GM23338 (cell line): Measurements from ENCODE around the gene GDPD5. TPM values are rescaled to one million over a fixed set of nuclear protein-coding genes. Genes with fewer than 3 reads are reported as not detected.

Experiments used
- ATAC-seq: fragments of 200-7000 bp; cut with Tn5 transposase; 3 replicates; pipeline ENCODE4 v1.9.1; 2020
- DNase-seq: peaks from one replicate; pipeline ENCODE4 v3.0.0-alpha.2; 2015; ENCODE audit warnings: low spot score
- H2AFZ ChIP-seq: fragments of 200-600 bp; sonication (generic); 2 replicates; pipeline ENCODE4 v1.8.0; 2016; ENCODE audit warnings: antibody characterized with exemption, mild to moderate bottlenecking, moderate library complexity
- H3F3A ChIP-seq: fragments of 200-600 bp; sonication (generic); replicated peaks from 2 replicates; pipeline ENCODE4 v1.8.0; 2017; ENCODE audit warnings: antibody characterized with exemption, mixed run types, low read depth
- H3K27ac ChIP-seq: fragments of 200-600 bp; sonication (generic); 2 replicates; pipeline ENCODE4 v1.6.1; 2016; ENCODE audit warnings: low read depth
- H3K27me3 ChIP-seq: fragments of 200-600 bp; sonication (generic); 2 replicates; pipeline ENCODE4 v1.8.0; 2016; ENCODE audit warnings: mild to moderate bottlenecking, mixed run types, moderate library complexity; ENCODE audit not compliant: insufficient read depth
- H3K36me3 ChIP-seq: fragments of 200-600 bp; sonication (generic); 2 replicates; pipeline ENCODE4 v1.8.0; 2016; ENCODE audit warnings: mild to moderate bottlenecking; ENCODE audit not compliant: insufficient read depth
- H3K4me1 ChIP-seq: fragments of 200-600 bp; sonication (generic); 2 replicates; pipeline ENCODE4 v1.8.0; 2016; ENCODE audit warnings: mild to moderate bottlenecking, moderate library complexity; ENCODE audit not compliant: insufficient read depth
- H3K4me2 ChIP-seq: fragments of 200-600 bp; sonication (generic); 2 replicates; pipeline ENCODE4 v1.7.1; 2017; ENCODE audit warnings: mixed run types
- H3K4me3 ChIP-seq: fragments of 200-600 bp; sonication (generic); 2 replicates; pipeline ENCODE4 v1.6.1; 2016; ENCODE audit warnings: mixed run types
- H3K79me2 ChIP-seq: fragments of 200-600 bp; sonication (generic); replicated peaks from 2 replicates; pipeline ENCODE4 v1.8.0; 2017; ENCODE audit warnings: mild to moderate bottlenecking; ENCODE audit not compliant: insufficient read depth
- H3K9me2 ChIP-seq: fragments of 200-600 bp; sonication (generic); 2 replicates; pipeline ENCODE4 v1.8.0; 2017; ENCODE audit not compliant: insufficient read depth
- H4K20me1 ChIP-seq: fragments of 200-600 bp; sonication (generic); replicated peaks from 2 replicates; pipeline ENCODE4 v1.8.0; 2017; ENCODE audit warnings: mild to moderate bottlenecking; ENCODE audit not compliant: insufficient read depth
- H3K27ac Mint-ChIP-seq: 2 replicates; pipeline ENCODE4 v1.8.0; 2020; ENCODE audit warnings: inconsistent platforms, mild to moderate bottlenecking, moderate library complexity, mixed read lengths
- H3K27me3 Mint-ChIP-seq: 3 replicates; pipeline ENCODE4 v1.8.0; 2022; ENCODE audit warnings: low read depth, mild to moderate bottlenecking, moderate library complexity, mixed read lengths, inconsistent platforms; ENCODE audit not compliant: insufficient read depth, poor library complexity
- H3K36me3 Mint-ChIP-seq: 3 replicates; pipeline ENCODE4 v1.8.0; 2021; ENCODE audit warnings: low read depth, mild to moderate bottlenecking, inconsistent platforms, moderate library complexity, mixed read lengths
- H3K4me1 Mint-ChIP-seq: 3 replicates; pipeline ENCODE4 v1.8.0; 2020; ENCODE audit warnings: mild to moderate bottlenecking, inconsistent platforms, mixed read lengths
- H3K4me3 Mint-ChIP-seq: 3 replicates; pipeline ENCODE4 v1.8.0; 2021; ENCODE audit warnings: moderate library complexity, mild to moderate bottlenecking, inconsistent platforms, mixed read lengths
- H3K9me3 Mint-ChIP-seq: 3 replicates; pipeline ENCODE4 v1.8.0; 2020; ENCODE audit warnings: moderate library complexity, mild to moderate bottlenecking, inconsistent platforms, mixed read lengths
- CREB1 ChIP-seq: fragments of 250-450 bp; sonication (Bioruptor Pico); IDR thresholded peaks from 2 replicates; pipeline ENCODE4 v1.5.0; 2020; ENCODE audit warnings: low read depth, mild to moderate bottlenecking, moderate library complexity
- ETS1 ChIP-seq: IDR thresholded peaks from 2 replicates; pipeline ENCODE4 v1.6.1; 2016; ENCODE audit warnings: antibody characterized with exemption
- EZH2 ChIP-seq: fragments of 200-600 bp; sonication (generic); IDR thresholded peaks from one replicate; pipeline ENCODE4 v1.8.0; 2017; ENCODE audit warnings: antibody characterized with exemption, mild to moderate bottlenecking, low read depth; ENCODE audit not compliant: unreplicated experiment
- POLR2AphosphoS5 ChIP-seq: IDR thresholded peaks from 2 replicates; pipeline ENCODE4 v1.6.1; 2016; ENCODE audit warnings: antibody characterized with exemption, low read depth
- REST ChIP-seq: IDR thresholded peaks from one replicate; pipeline ENCODE4 v1.6.1; 2018; ENCODE audit warnings: antibody characterized with exemption; ENCODE audit not compliant: unreplicated experiment
- STAT1 ChIP-seq: IDR thresholded peaks from one replicate; pipeline ENCODE4 v1.6.1; 2016; ENCODE audit warnings: antibody characterized with exemption; ENCODE audit not compliant: unreplicated experiment
- ZNF114 ChIP-seq: fragments of 250-450 bp; sonication (Bioruptor Pico); IDR thresholded peaks from 2 replicates; pipeline ENCODE4 v1.5.0; 2020; ENCODE audit warnings: mild to moderate bottlenecking, moderate library complexity
- ZNF331 ChIP-seq: fragments of 250-450 bp; sonication (Bioruptor Pico); IDR thresholded peaks from 2 replicates; pipeline ENCODE4 v1.5.0; 2020; ENCODE audit warnings: low read depth, mild to moderate bottlenecking, moderate library complexity
- ZNF462 ChIP-seq: fragments of 250-450 bp; sonication (Bioruptor Pico); IDR thresholded peaks from 2 replicates; pipeline ENCODE4 v1.5.0; 2020; ENCODE audit warnings: mild to moderate bottlenecking, moderate library complexity
- polyA plus RNA-seq: library from polyadenylated mRNA; unstranded; fragments of >200 nt; fragmentation: Nextera tagmentation; extraction: Ambion mirVana; gene quantifications from 2 replicates; pipeline ENCODE4 v1.2.1, GENCODE V29; 2016
- total RNA-seq: library from RNA; depleted of rRNA; stranded (reverse); fragments of >200 nt; shearing (Covaris generic); gene quantifications from 2 replicates; pipeline ENCODE4 v1.2.3, GENCODE V29; 2014
- TF ChIP-seq, protein P1 (sequence below), 2 experiments: fragments of 200-600 bp in 1 of 2; sonication (generic) in 1 of 2; conservative IDR thresholded peaks; 2 replicates each; pipeline versions ENCODE4 v1.5.1 to v1.6.1; 2016 to 2017; ENCODE audit warnings: antibody characterized with exemption in 2 of 2, low read depth in 2 of 2, mild to moderate bottlenecking in 2 of 2, moderate library complexity in 1 of 2

The GDPD5 gene
- total and polyA plus RNA-seq, 2 experiments from 2014 or later = 1.6 to 4.9 TPM

DNA sequence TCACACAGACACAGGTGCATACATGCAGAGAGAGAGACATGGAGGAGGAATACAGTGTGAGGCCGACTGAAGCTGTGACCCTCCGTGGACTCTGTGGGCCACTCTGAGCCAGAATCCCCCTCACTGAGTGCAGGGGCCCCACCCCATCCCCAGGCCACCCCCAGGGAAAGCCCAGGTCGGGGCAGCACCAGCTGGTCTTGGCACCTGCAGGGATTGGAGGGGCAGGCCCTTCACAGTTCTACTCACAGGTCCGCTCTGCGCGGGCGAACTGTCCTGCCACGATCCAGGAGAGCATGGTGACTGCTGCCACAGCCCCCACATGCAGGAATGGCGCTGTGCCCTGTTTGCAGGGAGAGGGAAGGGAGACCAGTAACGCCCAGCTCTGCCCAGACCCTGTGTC, 76.5 kb downstream of the GDPD5 start:
- peaks cover 17% of the 10 kb centered on the region for H3K27me3 Mint-ChIP-seq

More for the DNA sequence above, 76.5 kb downstream of the GDPD5 start:
- Histone ChIP-seq H3F3A (no peaks in the 10 kb centered on the region), H3K4me1 (no peaks in the 10 kb centered on the region; the same call in 1 of the 2 replicates), H3K9me2 (no peaks in the 10 kb centered on the region), H3K79me2 (no peaks in the 10 kb centered on the region), H2AFZ (no peak overlapping the region), H3K36me3 (no peaks in the 10 kb centered on the region), H3K4me3 (no peak overlapping the region), H3K4me2 (no peak overlapping the region), H3K27me3 (peaks cover 6% of the 10 kb centered on the region), H3K27ac (no peak overlapping the region), H4K20me1 (no peaks in the 10 kb centered on the region)
- Mint-ChIP-seq H3K9me3 (no peaks in the 10 kb centered on the region), H3K4me3 (no peak overlapping the region), H3K27ac (no peak overlapping the region), H3K4me1 (peaks cover 4% of the 10 kb centered on the region; the same call in 2 of the 3 replicates), H3K36me3 (no peaks in the 10 kb centered on the region)
- no peak for ATAC-seq
- TF ChIP-seq ETS1 (no peak), CREB1 (CRISPR knock-in tag) (no peak), STAT1 (no peak), ZNF462 (CRISPR knock-in tag) (no peak), REST (no peak), POLR2AphosphoS5 (no peak), EZH2 (no peak), ZNF114 (CRISPR knock-in tag) (no peak), ZNF331 (CRISPR knock-in tag) (no peak)
- TF ChIP-seq, protein P1, sequence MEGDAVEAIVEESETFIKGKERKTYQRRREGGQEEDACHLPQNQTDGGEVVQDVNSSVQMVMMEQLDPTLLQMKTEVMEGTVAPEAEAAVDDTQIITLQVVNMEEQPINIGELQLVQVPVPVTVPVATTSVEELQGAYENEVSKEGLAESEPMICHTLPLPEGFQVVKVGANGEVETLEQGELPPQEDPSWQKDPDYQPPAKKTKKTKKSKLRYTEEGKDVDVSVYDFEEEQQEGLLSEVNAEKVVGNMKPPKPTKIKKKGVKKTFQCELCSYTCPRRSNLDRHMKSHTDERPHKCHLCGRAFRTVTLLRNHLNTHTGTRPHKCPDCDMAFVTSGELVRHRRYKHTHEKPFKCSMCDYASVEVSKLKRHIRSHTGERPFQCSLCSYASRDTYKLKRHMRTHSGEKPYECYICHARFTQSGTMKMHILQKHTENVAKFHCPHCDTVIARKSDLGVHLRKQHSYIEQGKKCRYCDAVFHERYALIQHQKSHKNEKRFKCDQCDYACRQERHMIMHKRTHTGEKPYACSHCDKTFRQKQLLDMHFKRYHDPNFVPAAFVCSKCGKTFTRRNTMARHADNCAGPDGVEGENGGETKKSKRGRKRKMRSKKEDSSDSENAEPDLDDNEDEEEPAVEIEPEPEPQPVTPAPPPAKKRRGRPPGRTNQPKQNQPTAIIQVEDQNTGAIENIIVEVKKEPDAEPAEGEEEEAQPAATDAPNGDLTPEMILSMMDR (conservative IDR thresholded peaks at IDR 0.05; ENCODE audit: low read depth in 2 of 2) = no peak
- no peak for DNase-seq
